Transverse colon (tissue), 4 donors: ENCODE measurements around the gene ACKR3. TPM values are rescaled to one million over a fixed set of nuclear protein-coding genes. Genes with fewer than 3 reads are reported as not detected.

Source experiments
- DNase-seq: peaks from one replicate; pipeline ENCODE4 v3.0.0-alpha.2; 2019
- H3K27ac ChIP-seq, 4 donors: fragments of 200-600 bp; sonication (generic); 2 replicates each; pipeline ENCODE4 v1.5.1; 2016 to 2018; ENCODE audit warnings: inconsistent platforms in 4 of 4
- H3K27me3 ChIP-seq: fragments of 200-600 bp; sonication (generic); 2 replicates; pipeline ENCODE4 v1.5.1; 2017; ENCODE audit warnings: inconsistent platforms
- H3K36me3 ChIP-seq, 4 donors: fragments of 200-600 bp; sonication (generic); 2 replicates each; pipeline ENCODE4 v1.5.1; 2017 to 2019; ENCODE audit warnings: inconsistent platforms in 4 of 4
- H3K4me1 ChIP-seq, 4 donors: fragments of 200-600 bp; sonication (generic); 2 replicates each; pipeline ENCODE4 v1.5.1; 2017 to 2020; ENCODE audit warnings: inconsistent platforms in 4 of 4
- H3K4me3 ChIP-seq, 4 donors: fragments of 200-600 bp; sonication (generic); 1 replicate in 1 of 4; 2 replicates in 3 of 4; pipeline versions ENCODE4 v1.5.1 to v1.6.1; 2017 to 2019; ENCODE audit warnings: inconsistent platforms in 4 of 4
- H3K9me3 ChIP-seq, 2 donors: fragments of 200-600 bp; sonication (generic); 2 replicates each; pipeline ENCODE4 v1.5.1; 2017 to 2019; ENCODE audit warnings: inconsistent platforms in 2 of 2
- CTCF ChIP-seq, 5 experiments: fragments of 200-600 bp in 3 of 5; fragments of 450-650 bp in 2 of 5; sonication (generic) in 3 of 5; IDR thresholded peaks; 1 replicate in 2 of 5; 2 replicates in 3 of 5; pipeline ENCODE4 v1.5.1; 2016 to 2017; ENCODE audit warnings: antibody characterized with exemption in 5 of 5, inconsistent platforms in 3 of 5, mild to moderate bottlenecking in 2 of 5, moderate library complexity in 1 of 5
- EP300 ChIP-seq: sonication (generic); formaldehyde crosslinking; IDR thresholded peaks from one replicate; pipeline ENCODE4 v1.6.1; 2017; ENCODE audit warnings: antibody characterized with exemption, low read depth
- POLR2A ChIP-seq: fragments of 450-650 bp; IDR thresholded peaks from one replicate; pipeline ENCODE4 v1.6.1; 2016; ENCODE audit warnings: antibody characterized with exemption, mild to moderate bottlenecking, moderate library complexity
- POLR2AphosphoS5 ChIP-seq, 3 donors: sonication (generic); formaldehyde crosslinking; IDR thresholded peaks; one replicate each; pipeline ENCODE4 v1.6.1; 2016; ENCODE audit warnings: antibody characterized with exemption in 3 of 3
- WGBS, 2 donors: methylation state at CpG; one replicate each; pipeline ENCODE4 v1.1.5; 2018; ENCODE audit warnings: low coverage in 1 of 2; 5-methylcytosine and 5-hydroxymethylcytosine counted together
- in situ Hi-C, 4 donors: fragments of 200-750 bp; cut with MboI; loops; one replicate each; pipeline versions ENCODE4 v1.15.0 to v1.15.1; 2017; ENCODE audit warnings: low sequenced_read_pairs in 3 of 4, low pct_ligation_motif_present in 1 of 4, low pct_unique_long_range_greater_than_20kb in 1 of 4
- intact Hi-C: fragments of 100-400 bp; cut with DNase I; formaldehyde crosslinking; loops from one replicate; pipeline ENCODE4 v1.15.1; 2023; ENCODE audit warnings: low total_unique reads
- total RNA-seq, 4 donors: library from RNA; depleted of rRNA; stranded (reverse); fragments of >200 nt; gene quantifications; one replicate each; pipeline ENCODE4 v1.1.0, GENCODE V29; 2016

ACKR3 gene
- total RNA-seq, 4 donors from 2014 or later = 4.2 to 16.5 (median 7.7) TPM

GRCh38 chr2:236616624-236617023 is 47.0 kb downstream of the ACKR3 start:
- Histone ChIP-seq H3K36me3 (no peaks in the 10 kb centered on the region), H3K9me3 (no peaks in the 10 kb centered on the region), H3K4me1 (no peaks in the 10 kb centered on the region), H3K27me3 (no peaks in the 10 kb centered on the region), H3K27ac (no peak overlapping the region), H3K4me3 (no peak overlapping the region)
- no peak for DNase-seq
- WGBS, 2 donors = 88 to 91% methylated on average over 7 of the region's 7 CpGs
- intact Hi-C loops = no loop called here
- in situ Hi-C loops = no loop called here
- no peak for TF ChIP-seq EP300
- no peak for TF ChIP-seq POLR2A
- no peak for TF ChIP-seq CTCF (IDR thresholded peaks at IDR 0.05)
- TF ChIP-seq POLR2AphosphoS5 (IDR thresholded peaks at IDR 0.05) = no peak

- no peaks in the 10 kb centered on the region for H3K36me3 ChIP-seq
- no peak overlapping the region for H3K27ac ChIP-seq
- H3K4me3 ChIP-seq = no peak overlapping the region
- in situ Hi-C loops = no loop called here
- no peaks in the 10 kb centered on the region for H3K9me3 ChIP-seq
- DNase-seq = no peak
- no peak for TF ChIP-seq POLR2AphosphoS5 (IDR thresholded peaks at IDR 0.05)
- intact Hi-C loops = no loop called here
- WGBS, 2 donors = 67 to 77% methylated on average over 1 to 6 of the region's 6 CpGs
- no peaks in the 10 kb centered on the region for H3K27me3 ChIP-seq
- H3K4me1 ChIP-seq = no peaks in the 10 kb centered on the region
These were observed 47.7 kb downstream of the ACKR3 start for GRCh38 chr2:236617221-236617737.

- WGBS, 2 donors = 89 to 93% methylated on average over 8 to 10 of the region's 10 CpGs
These were observed 48.2 kb downstream of the ACKR3 start for GRCh38 chr2:236617796-236618195.

GRCh38 chr2:236618370-236618769 is 48.7 kb downstream of the ACKR3 start:
- WGBS, 2 donors = 68 to 87% methylated on average over 5 to 7 of the region's 7 CpGs
- Histone ChIP-seq H3K27me3 (no peaks in the 10 kb centered on the region), H3K27ac (no peak overlapping the region), H3K4me3 (no peak overlapping the region), H3K9me3 (no peaks in the 10 kb centered on the region), H3K4me1 (no peaks in the 10 kb centered on the region), H3K36me3 (no peaks in the 10 kb centered on the region)
- DNase-seq = no peak
- in situ Hi-C loops (no loop called here), intact Hi-C loops (no loop called here)
- TF ChIP-seq CTCF (IDR thresholded peaks at IDR 0.05) (no peak), POLR2AphosphoS5 (IDR thresholded peaks at IDR 0.05) (no peak), POLR2A (no peak), EP300 (no peak)

More at GRCh38 chr2:236617796-236618195, 48.2 kb downstream of the ACKR3 start:
- TF ChIP-seq POLR2A (no peak), CTCF (IDR thresholded peaks at IDR 0.05) (no peak), POLR2AphosphoS5 (IDR thresholded peaks at IDR 0.05) (no peak), EP300 (no peak)
- no peak for DNase-seq
- in situ Hi-C loops = no loop called here
- no peaks in the 10 kb centered on the region for H3K36me3 ChIP-seq
- no peak overlapping the region for H3K27ac ChIP-seq
- no peaks in the 10 kb centered on the region for H3K4me1 ChIP-seq
- no peaks in the 10 kb centered on the region for H3K27me3 ChIP-seq
- H3K4me3 ChIP-seq = no peak overlapping the region
- intact Hi-C loops = no loop called here
- H3K9me3 ChIP-seq = no peaks in the 10 kb centered on the region
